ENCODE data around the gene NSUN4.
"Not testable (repeated sequence)": the region's sequence is repeated elsewhere in the genome, so short reads cannot be mapped to it uniquely, and the experiment has no call there.

Gene NSUN4

GRCh38 chr1:46331786-46332540 is 8.6 kb upstream of the NSUN4 start:
- FAIRE-seq: peak; percentile 67
- not testable (repeated sequence) for DNase-seq (ENCODE audit: insufficient read length)
- TF ChIP-seq POLR2A (IDR thresholded peaks at IDR 0.05; ENCODE audit: low read depth, low read length): peak; percentile 58; the same call in 1 of the 2 replicates
- TF ChIP-seq POLR2AphosphoS5 (IDR thresholded peaks at IDR 0.05; ENCODE audit: low read depth, low read length): peak; percentile 65

- peak; percentile 94 for FAIRE-seq
- TF ChIP-seq POLR2A (IDR thresholded peaks at IDR 0.05; ENCODE audit: low read depth, low read length) (peak; percentile 98), TAF1 (IDR thresholded peaks at IDR 0.05; ENCODE audit: borderline replicate concordance, low read depth, low read length) (no peak), POLR2AphosphoS5 (IDR thresholded peaks at IDR 0.05; ENCODE audit: low read depth, low read length) (peak; percentile 96)
- no peak for DNase-seq (ENCODE audit: insufficient read length)
Observed at GRCh38 chr1:46333300-46334029, 7.1 kb upstream of the NSUN4 start.

- FAIRE-seq: no peak
- DNase-seq (ENCODE audit: insufficient read length): no peak
Observed at GRCh38 chr1:46334030-46334384, 6.6 kb upstream of the NSUN4 start.

GRCh38 chr1:46335081-46335480 is 5.5 kb upstream of the NSUN4 start:
- no peak for DNase-seq (ENCODE audit: insufficient read length)
- no peak for TF ChIP-seq POLR2AphosphoS5 (IDR thresholded peaks at IDR 0.05; ENCODE audit: low read depth, low read length)
- TF ChIP-seq POLR2A (IDR thresholded peaks at IDR 0.05; ENCODE audit: low read depth, low read length): no peak
- TF ChIP-seq TAF1 (IDR thresholded peaks at IDR 0.05; ENCODE audit: borderline replicate concordance, low read depth, low read length): no peak
- FAIRE-seq: no peak

More at GRCh38 chr1:46334030-46334384, 6.6 kb upstream of the NSUN4 start:
- TF ChIP-seq TAF1 (IDR thresholded peaks at IDR 0.05; ENCODE audit: borderline replicate concordance, low read depth, low read length) (no peak), POLR2AphosphoS5 (IDR thresholded peaks at IDR 0.05; ENCODE audit: low read depth, low read length) (peak; percentile 79; the same call in 1 of the 2 replicates), POLR2A (IDR thresholded peaks at IDR 0.05; ENCODE audit: low read depth, low read length) (no peak; the same call in 1 of the 2 replicates)

DNA sequence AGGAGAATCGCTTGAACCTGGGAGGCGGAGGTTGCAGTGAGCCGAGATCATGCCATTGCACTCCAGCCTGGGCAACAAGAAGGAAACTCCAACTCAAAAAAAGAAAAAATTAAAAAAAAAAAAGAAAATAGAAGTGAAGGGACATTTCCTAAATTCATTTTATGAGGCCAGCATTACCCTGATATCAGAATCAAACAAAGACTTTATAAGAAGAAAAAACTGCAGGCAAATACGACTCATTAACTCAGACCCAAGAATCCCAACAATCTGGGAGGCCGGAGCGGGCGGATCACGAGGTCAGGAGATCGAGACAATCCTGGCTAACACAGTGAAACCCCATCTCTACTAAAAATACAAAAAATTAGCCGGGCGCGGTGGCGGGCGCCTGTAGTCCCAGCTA is 3.2 kb upstream of the NSUN4 start:
- not testable (repeated sequence) for DNase-seq (ENCODE audit: insufficient read length); FAIRE-seq

DNA sequence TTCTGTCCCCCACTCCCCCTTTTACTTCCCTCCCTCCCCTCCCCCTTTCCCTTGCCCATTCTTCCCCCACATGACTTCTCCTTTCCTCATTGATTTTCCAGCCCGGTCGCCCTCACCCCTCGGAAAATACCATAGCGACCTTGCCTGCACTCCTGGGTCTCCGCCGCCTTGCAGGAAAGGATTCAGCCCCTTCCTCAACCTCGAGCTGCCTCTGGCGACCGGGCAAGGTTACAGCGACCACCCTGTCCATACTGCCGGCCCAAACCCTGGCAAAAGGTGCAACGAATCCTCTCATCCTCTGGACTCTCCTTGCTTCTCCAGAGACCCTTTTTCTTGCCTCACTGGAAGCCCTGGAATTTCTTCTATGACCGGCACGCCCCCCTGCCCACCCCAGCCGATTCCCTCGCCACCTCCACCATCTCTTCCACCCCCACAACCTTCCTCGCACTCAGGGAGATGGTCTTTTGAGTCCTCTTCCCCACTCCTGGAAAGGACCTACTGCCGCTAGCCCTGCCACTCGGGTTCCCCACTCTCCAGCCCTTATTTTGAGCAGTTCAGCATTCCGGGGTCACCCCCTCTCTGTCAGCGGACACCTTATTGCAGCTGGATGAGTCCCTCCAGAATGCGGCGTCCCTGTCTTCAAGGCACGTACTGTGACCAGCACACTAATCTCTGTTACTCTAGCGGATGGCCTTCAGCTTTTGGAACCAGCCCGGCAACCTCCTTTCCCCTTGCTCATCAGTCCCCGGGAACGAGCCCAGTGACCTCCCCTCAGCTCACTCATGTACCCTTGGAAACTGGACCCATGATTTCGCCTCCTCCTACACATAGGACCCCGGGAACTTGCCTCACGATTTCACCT is 846 bp downstream of the NSUN4 start:
- DNase-seq (ENCODE audit: insufficient read length) (no peak), FAIRE-seq (no peak)
- TF ChIP-seq POLR2A (IDR thresholded peaks at IDR 0.05; ENCODE audit: low read depth, low read length) (no peak), POLR2AphosphoS5 (IDR thresholded peaks at IDR 0.05; ENCODE audit: low read depth, low read length) (no peak), TAF1 (IDR thresholded peaks at IDR 0.05; ENCODE audit: borderline replicate concordance, low read depth, low read length) (no peak)

GRCh38 chr1:46342084-46342656 is 1.6 kb downstream of the NSUN4 start:
- DNase-seq (ENCODE audit: insufficient read length) (peak; percentile 39), FAIRE-seq (peak; percentile 48)
- TF ChIP-seq POLR2AphosphoS5 (IDR thresholded peaks at IDR 0.05; ENCODE audit: low read depth, low read length) (no peak), TAF1 (IDR thresholded peaks at IDR 0.05; ENCODE audit: borderline replicate concordance, low read depth, low read length) (no peak), POLR2A (IDR thresholded peaks at IDR 0.05; ENCODE audit: low read depth, low read length) (no peak)

- no peak for DNase-seq (ENCODE audit: insufficient read length)
- no peak for FAIRE-seq
- TF ChIP-seq POLR2A (IDR thresholded peaks at IDR 0.05; ENCODE audit: low read depth, low read length) (no peak), POLR2AphosphoS5 (IDR thresholded peaks at IDR 0.05; ENCODE audit: low read depth, low read length) (no peak), TAF1 (IDR thresholded peaks at IDR 0.05; ENCODE audit: borderline replicate concordance, low read depth, low read length) (no peak)
Observed at GRCh38 chr1:46342677-46343350, 2.2 kb downstream of the NSUN4 start.

DNA sequence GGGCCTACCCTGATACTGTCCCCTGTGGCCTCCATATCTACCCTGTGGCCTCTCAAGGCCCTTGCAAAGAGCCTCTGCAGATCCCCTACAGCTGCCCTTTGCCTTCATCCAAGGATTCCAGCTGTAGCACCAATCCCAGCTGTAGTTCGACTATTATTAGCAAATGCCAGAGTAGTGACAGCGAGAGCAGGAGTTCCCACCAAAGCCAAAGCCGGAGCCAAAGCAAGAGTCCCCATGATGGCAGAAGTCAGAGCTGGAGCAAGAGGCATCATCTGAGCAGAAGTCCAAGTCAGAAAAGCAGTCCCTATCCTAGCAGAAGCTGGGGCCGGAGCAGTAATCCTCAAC is 2.7 kb downstream of the NSUN4 start:
- DNase-seq (ENCODE audit: insufficient read length): no peak
- FAIRE-seq: no peak
- TF ChIP-seq POLR2A (IDR thresholded peaks at IDR 0.05; ENCODE audit: low read depth, low read length) (no peak), POLR2AphosphoS5 (IDR thresholded peaks at IDR 0.05; ENCODE audit: low read depth, low read length) (no peak), TAF1 (IDR thresholded peaks at IDR 0.05; ENCODE audit: borderline replicate concordance, low read depth, low read length) (no peak)

GRCh38 chr1:46343705-46344104 is 3.1 kb downstream of the NSUN4 start:
- no peak for DNase-seq (ENCODE audit: insufficient read length)
- TF ChIP-seq TAF1 (IDR thresholded peaks at IDR 0.05; ENCODE audit: borderline replicate concordance, low read depth, low read length) (no peak), POLR2AphosphoS5 (IDR thresholded peaks at IDR 0.05; ENCODE audit: low read depth, low read length) (no peak), POLR2A (IDR thresholded peaks at IDR 0.05; ENCODE audit: low read depth, low read length) (no peak)
- no peak for FAIRE-seq

DNA sequence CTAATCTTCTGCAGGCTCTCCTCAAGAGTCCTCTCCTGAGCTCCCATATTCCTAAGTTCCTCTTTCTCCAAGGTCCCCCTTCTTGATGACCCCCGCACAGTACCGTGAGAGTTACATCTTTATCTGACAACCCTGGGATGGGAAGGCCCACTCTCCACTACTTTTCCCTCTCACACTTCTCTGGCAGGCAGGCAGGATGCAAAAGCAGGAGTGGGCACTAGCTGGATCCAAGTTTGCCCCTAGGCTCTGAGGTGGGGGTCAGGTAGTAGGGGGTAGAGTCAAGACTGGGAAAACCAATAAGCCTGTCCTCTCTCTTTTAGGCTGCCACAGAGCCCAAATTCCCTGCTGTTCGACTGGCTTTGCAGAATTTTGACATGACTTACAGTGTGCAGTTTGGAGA is 3.9 kb downstream of the NSUN4 start:
- DNase-seq (ENCODE audit: insufficient read length) (no peak), FAIRE-seq (no peak)
- TF ChIP-seq POLR2AphosphoS5 (IDR thresholded peaks at IDR 0.05; ENCODE audit: low read depth, low read length) (no peak), POLR2A (IDR thresholded peaks at IDR 0.05; ENCODE audit: low read depth, low read length) (0 out of 2 replicates have a peak, but pooled peaks have one; percentile 3)
